ENCODE data around the gene SAFB2. TPM values are rescaled to one million over a fixed set of nuclear protein-coding genes. Genes with fewer than 3 reads are reported as not detected.

SAFB2 gene
- total RNA-seq, 1 experiment from 2014 or later, result 86.9 TPM

- Histone ChIP-seq H3K9ac (ENCODE audit: low read length) (no peak overlapping the region), H3K4me1 (ENCODE audit: control insufficient read depth in 1 of 2, insufficient read depth in 2 of 2, low read length in 2 of 2) (peaks cover 6 to 10% of the 10 kb centered on the region in 2 experiments; a peak in 3 of 4 replicates), H3K9me3 (ENCODE audit: control insufficient read depth in 1 of 2, insufficient read depth in 1 of 2, low read depth in 1 of 2, low read length in 2 of 2) (no peaks in the 10 kb centered on the region), H2AFZ (ENCODE audit: low read depth, low read length, poor library complexity, severe bottlenecking) (no peak overlapping the region), H3K9me2 (ENCODE audit: insufficient read depth) (no peaks in the 10 kb centered on the region), H3K27ac (ENCODE audit: low read depth, low read length) (no peak overlapping the region), H3K27me3 (ENCODE audit: insufficient read depth, low read length) (no peaks in the 10 kb centered on the region), H3K79me2 (ENCODE audit: insufficient read depth, low read length) (peaks cover 94% of the 10 kb centered on the region), H3K4me2 (ENCODE audit: low read length) (no peak overlapping the region), H3K4me3 (replicated peaks in 1 of 2; ENCODE audit: low read depth in 1 of 2, low read length in 2 of 2) (no peak overlapping the region), H3K36me3 (ENCODE audit: control insufficient read depth in 1 of 2, insufficient read depth in 2 of 2, low read length in 2 of 2) (peaks cover 64 to 73% of the 10 kb centered on the region in 2 experiments), H4K20me1 (ENCODE audit: insufficient read depth) (no peaks in the 10 kb centered on the region)
- intact Hi-C loops (cut with micrococcal nuclease), result no loop called here
- TF ChIP-seq CTCF (IDR thresholded peaks at IDR 0.05 in 2 of 3, conservative IDR thresholded peaks at IDR 0.05 in 1 of 3; ENCODE audit: borderline replicate concordance in 1 of 3, insufficient read depth in 1 of 3, low read depth in 2 of 3, low read length in 2 of 3) (no peak), ELF1 (IDR thresholded peaks at IDR 0.05; ENCODE audit: borderline replicate concordance, low read depth) (no peak), EGR1 (IDR thresholded peaks at IDR 0.05; ENCODE audit: low read depth) (no peak), REST (IDR thresholded peaks at IDR 0.05; ENCODE audit: low read depth) (no peak), MAX (IDR thresholded peaks at IDR 0.05) (no peak)
- ChIA-PET CTCF (no interaction called here), RAD21 (ENCODE audit: low non-redundant PET in 1 of 2, low total read pairs in 2 of 2, uncharacterized antibody in 2 of 2, unreplicated experiment in 2 of 2) (no interaction called here), POLR2A (no interaction called here)
- no peak for DNase-seq (ENCODE audit: low read depth, low spot score)
- ATAC-seq, result no peak
- no TSS peak for BruUV-seq (replicated peaks)
These were observed 5.5 kb downstream of the SAFB2 start for GRCh38 chr19:5617080-5617479.
